Karpas-422 (cell line): ENCODE measurements around the gene PARL. TPM values are rescaled to one million over a fixed set of nuclear protein-coding genes. Genes with fewer than 3 reads are reported as not detected.

Experiments
- DNase-seq: peaks from one replicate; pipeline ENCODE4 v3.0.0-alpha.2; 2015
- H2AFZ ChIP-seq: fragments of 200-600 bp; sonication (generic); 2 replicates; pipeline ENCODE4 v1.6.1; 2014; ENCODE audit warnings: antibody characterized with exemption, low read length, mixed read lengths
- H3K27ac ChIP-seq: fragments of 200-600 bp; sonication (generic); 2 replicates; pipeline ENCODE4 v1.5.1; 2014; ENCODE audit warnings: mild to moderate bottlenecking, low read length, moderate library complexity
- H3K27me3 ChIP-seq: fragments of 200-600 bp; sonication (generic); 2 replicates; pipeline ENCODE4 v1.6.1; 2014; ENCODE audit warnings: low read length, mixed read lengths
- H3K36me3 ChIP-seq: fragments of 200-600 bp; sonication (generic); 2 replicates; pipeline ENCODE4 v1.6.1; 2014; ENCODE audit warnings: low read length, mixed read lengths; ENCODE audit not compliant: insufficient read depth
- H3K4me1 ChIP-seq: fragments of 200-600 bp; sonication (generic); 2 replicates; pipeline ENCODE4 v1.6.1; 2014; ENCODE audit warnings: mild to moderate bottlenecking, low read length, mixed read lengths
- H3K4me2 ChIP-seq: fragments of 200-600 bp; sonication (generic); 2 replicates; pipeline ENCODE4 v1.6.1; 2014; ENCODE audit warnings: low read length, low read depth, mild to moderate bottlenecking; ENCODE audit not compliant: poor library complexity, severe bottlenecking
- H3K4me3 ChIP-seq: fragments of 200-600 bp; sonication (generic); 2 replicates; pipeline ENCODE4 v1.5.1; 2014; ENCODE audit warnings: mild to moderate bottlenecking, antibody characterized with exemption, low read length, mixed read lengths
- H3K79me2 ChIP-seq: fragments of 200-600 bp; sonication (generic); 2 replicates; pipeline ENCODE4 v1.6.1; 2014; ENCODE audit warnings: mild to moderate bottlenecking, low read length, mixed read lengths
- H3K9ac ChIP-seq: fragments of 200-600 bp; sonication (generic); 2 replicates; pipeline ENCODE4 v1.6.0; 2014; ENCODE audit warnings: low read length
- H3K9me2 ChIP-seq: fragments of 200-600 bp; sonication (generic), shearing (Covaris generic); replicated peaks from 2 replicates; pipeline ENCODE4 v1.6.0; 2014; ENCODE audit warnings: mild to moderate bottlenecking, low read length, moderate library complexity; ENCODE audit not compliant: insufficient read depth
- H3K9me3 ChIP-seq: fragments of 300-700, 200-600 bp; sonication (generic); 2 replicates; pipeline ENCODE4 v1.6.1; 2014; ENCODE audit warnings: low read length, mixed read lengths
- H4K20me1 ChIP-seq: fragments of 200-600 bp; sonication (generic); 2 replicates; pipeline ENCODE4 v1.6.1; 2014; ENCODE audit warnings: mild to moderate bottlenecking, antibody characterized with exemption, low read length, low read depth; ENCODE audit not compliant: insufficient read depth
- total RNA-seq: library from RNA; depleted of rRNA; stranded (reverse); fragments of >200 nt; shearing (Covaris generic); gene quantifications from 2 replicates; pipeline ENCODE4 v1.2.3, GENCODE V29; 2014; ENCODE audit warnings: low replicate concordance

PARL gene
- total RNA-seq, 1 experiment from 2014 or later = 48.8 TPM

- no peaks in the 10 kb centered on the region for H3K27me3 ChIP-seq
- no peaks in the 10 kb centered on the region for H3K9me2 ChIP-seq
- H3K27ac ChIP-seq = no peak overlapping the region
- no peak overlapping the region for H3K9ac ChIP-seq
- peaks cover 14% of the 10 kb centered on the region; the same call in 1 of the 2 replicates for H3K36me3 ChIP-seq
- no peak for DNase-seq
- H3K9me3 ChIP-seq = no peaks in the 10 kb centered on the region
- peaks cover 26% of the 10 kb centered on the region; the same call in 1 of the 2 replicates for H4K20me1 ChIP-seq
- no peak overlapping the region for H2AFZ ChIP-seq
- no peak overlapping the region for H3K4me3 ChIP-seq
- H3K4me2 ChIP-seq = no peak overlapping the region
- peaks cover 71% of the 10 kb centered on the region for H3K79me2 ChIP-seq
- peaks cover 2% of the 10 kb centered on the region; the same call in 1 of the 2 replicates for H3K4me1 ChIP-seq
These were observed 15.9 kb downstream of the PARL start for GRCh38 chr3:183868796-183869195.

DNA sequence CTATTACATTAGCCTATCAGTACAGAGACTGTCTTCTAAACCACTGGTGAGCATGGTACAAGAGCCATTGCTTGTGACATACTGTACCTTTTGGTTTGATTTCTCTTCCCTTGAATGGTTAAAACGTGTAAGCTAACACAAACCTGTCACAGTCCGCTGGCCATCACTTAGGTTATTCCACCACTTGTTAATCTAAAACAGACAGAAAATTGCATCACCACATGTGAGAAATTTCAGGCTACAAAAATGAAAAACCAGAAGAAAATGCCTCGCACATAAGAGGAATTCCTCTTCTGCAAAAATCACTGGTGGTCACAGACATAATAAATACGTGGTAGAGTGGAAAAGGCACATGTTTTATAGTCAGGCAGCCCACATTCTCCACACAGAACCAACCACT, 22.1 kb downstream of the PARL start:
- Histone ChIP-seq H3K9me3 (no peaks in the 10 kb centered on the region), H3K4me1 (no peaks in the 10 kb centered on the region), H3K9me2 (no peaks in the 10 kb centered on the region), H3K4me2 (no peak overlapping the region), H4K20me1 (no peaks in the 10 kb centered on the region), H3K79me2 (peaks cover 31% of the 10 kb centered on the region), H2AFZ (no peak overlapping the region), H3K36me3 (peaks cover 55% of the 10 kb centered on the region; the same call in 1 of the 2 replicates), H3K4me3 (no peak overlapping the region), H3K9ac (no peak overlapping the region), H3K27me3 (no peaks in the 10 kb centered on the region), H3K27ac (no peak overlapping the region)
- no peak for DNase-seq

DNA sequence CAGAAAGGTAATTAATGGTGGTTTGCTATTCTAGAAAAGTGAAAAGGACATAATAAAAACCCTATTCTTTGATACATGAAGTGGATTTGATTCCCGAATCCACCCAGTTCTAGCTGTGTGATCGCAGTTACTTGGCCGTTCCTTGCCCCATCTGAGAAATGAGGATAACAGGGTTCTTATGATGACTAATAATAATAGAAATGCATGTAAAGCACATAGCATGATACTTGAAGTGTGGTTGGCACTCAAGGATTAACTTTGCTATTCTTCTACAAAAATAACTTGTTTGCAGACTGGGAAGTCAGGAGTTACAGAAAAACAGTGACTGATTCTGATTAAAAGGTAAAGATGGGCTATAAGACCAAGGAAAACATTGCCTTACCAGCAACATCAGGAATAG, 26.8 kb downstream of the PARL start:
- no peak overlapping the region for H3K4me3 ChIP-seq
- H3K4me1 ChIP-seq = no peaks in the 10 kb centered on the region
- no peaks in the 10 kb centered on the region for H3K27me3 ChIP-seq
- H3K27ac ChIP-seq = no peak overlapping the region
- no peaks in the 10 kb centered on the region for H3K9me3 ChIP-seq
- no peak overlapping the region for H2AFZ ChIP-seq
- 0 out of 2 replicates have a peak, but pooled peaks cover 3% of the 10 kb centered on the region for H3K9me2 ChIP-seq
- H3K79me2 ChIP-seq = peaks cover 32% of the 10 kb centered on the region
- no peak overlapping the region for H3K9ac ChIP-seq
- no peak overlapping the region for H3K4me2 ChIP-seq
- DNase-seq = no peak
- no peaks in the 10 kb centered on the region for H4K20me1 ChIP-seq
- H3K36me3 ChIP-seq = peaks cover 57% of the 10 kb centered on the region; the same call in 1 of the 2 replicates

DNA sequence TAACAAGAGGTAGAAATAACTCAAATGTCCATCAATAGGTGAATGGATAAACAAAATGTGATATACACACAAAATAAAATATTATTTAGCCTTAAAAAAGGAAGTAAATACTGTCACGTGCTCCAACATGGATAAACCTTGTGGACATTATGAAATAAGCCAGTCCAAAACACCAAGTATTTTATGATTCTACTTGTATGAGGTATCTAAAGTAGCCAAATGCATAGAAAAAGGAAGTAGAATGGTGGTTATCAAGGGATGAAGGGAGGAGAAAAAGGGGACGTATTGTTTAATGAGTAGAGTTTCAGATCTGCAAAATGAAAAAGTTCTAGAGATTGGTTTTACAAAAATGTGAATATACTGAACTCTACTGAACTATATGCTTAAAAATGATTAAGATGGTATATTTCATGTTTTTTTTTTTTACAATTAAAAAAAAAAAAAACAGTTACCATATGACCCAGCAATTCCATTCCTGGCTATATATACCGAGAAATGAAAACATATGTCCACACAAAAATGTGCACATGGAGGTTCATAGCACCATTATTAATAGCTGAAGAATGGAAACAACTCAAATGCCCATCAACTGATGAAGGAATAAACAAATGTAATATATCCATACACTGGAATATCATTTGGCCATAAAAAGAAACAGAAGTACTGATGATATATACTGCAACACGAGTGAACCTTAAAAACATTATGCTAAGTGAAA, 30.2 kb downstream of the PARL start:
- H2AFZ ChIP-seq = no peak overlapping the region
- 0 out of 2 replicates have a peak, but pooled peaks cover 3% of the 10 kb centered on the region for H3K9me2 ChIP-seq
- no peak overlapping the region for H3K27ac ChIP-seq
- DNase-seq = no peak
- peaks cover 43% of the 10 kb centered on the region for H3K79me2 ChIP-seq
- peaks cover 50% of the 10 kb centered on the region for H3K36me3 ChIP-seq
- no peaks in the 10 kb centered on the region for H3K9me3 ChIP-seq
- no peaks in the 10 kb centered on the region for H3K4me1 ChIP-seq
- no peak overlapping the region for H3K4me2 ChIP-seq
- no peak overlapping the region for H3K9ac ChIP-seq
- H3K4me3 ChIP-seq = no peak overlapping the region
- no peaks in the 10 kb centered on the region for H4K20me1 ChIP-seq
- H3K27me3 ChIP-seq = no peaks in the 10 kb centered on the region

GRCh38 chr3:183845608-183846288, 38.9 kb downstream of the PARL start:
- Histone ChIP-seq H4K20me1 (no peaks in the 10 kb centered on the region), H3K9me3 (no peaks in the 10 kb centered on the region), H3K79me2 (peaks cover 36% of the 10 kb centered on the region), H3K4me2 (no peak overlapping the region), H3K9ac (no peak overlapping the region), H3K27me3 (no peaks in the 10 kb centered on the region), H3K36me3 (peaks cover 64% of the 10 kb centered on the region; the same call in 1 of the 2 replicates), H2AFZ (no peak overlapping the region), H3K9me2 (no peaks in the 10 kb centered on the region), H3K4me1 (no peaks in the 10 kb centered on the region), H3K27ac (no peak overlapping the region), H3K4me3 (no peak overlapping the region)
- no peak for DNase-seq

- DNase-seq = no peak
- H3K4me2 ChIP-seq = no peak overlapping the region
- no peak overlapping the region for H3K9ac ChIP-seq
- H3K27me3 ChIP-seq = no peaks in the 10 kb centered on the region
- no peak overlapping the region for H2AFZ ChIP-seq
- no peaks in the 10 kb centered on the region for H3K9me2 ChIP-seq
- peaks cover 62% of the 10 kb centered on the region for H3K36me3 ChIP-seq
- peaks cover 30% of the 10 kb centered on the region for H3K79me2 ChIP-seq
- H3K4me1 ChIP-seq = no peaks in the 10 kb centered on the region
- H3K9me3 ChIP-seq = no peaks in the 10 kb centered on the region
- H3K27ac ChIP-seq = no peak overlapping the region
- no peak overlapping the region for H3K4me3 ChIP-seq
- H4K20me1 ChIP-seq = no peaks in the 10 kb centered on the region
These were observed 39.6 kb downstream of the PARL start for GRCh38 chr3:183845090-183845489.

- H4K20me1 ChIP-seq = no peaks in the 10 kb centered on the region
These were observed 40.1 kb downstream of the PARL start for GRCh38 chr3:183844606-183845005.

GRCh38 chr3:183839751-183840150, 44.9 kb downstream of the PARL start:
- Histone ChIP-seq H3K4me2 (no peak overlapping the region), H3K79me2 (peaks cover 26% of the 10 kb centered on the region), H3K27me3 (no peaks in the 10 kb centered on the region), H4K20me1 (no peaks in the 10 kb centered on the region), H3K9me3 (no peaks in the 10 kb centered on the region), H3K4me3 (no peak overlapping the region), H3K9ac (no peak overlapping the region), H3K27ac (no peak overlapping the region), H3K36me3 (peaks cover 48% of the 10 kb centered on the region), H3K9me2 (no peaks in the 10 kb centered on the region), H2AFZ (no peak overlapping the region), H3K4me1 (peaks cover 3% of the 10 kb centered on the region)
- DNase-seq = no peak

More at GRCh38 chr3:183844606-183845005, 40.1 kb downstream of the PARL start:
- Histone ChIP-seq H2AFZ (no peak overlapping the region), H3K9me2 (no peaks in the 10 kb centered on the region), H3K36me3 (peaks cover 62% of the 10 kb centered on the region), H3K27ac (no peak overlapping the region), H3K4me1 (no peaks in the 10 kb centered on the region), H3K4me3 (no peak overlapping the region), H3K4me2 (no peak overlapping the region), H3K9me3 (no peaks in the 10 kb centered on the region), H3K27me3 (no peaks in the 10 kb centered on the region), H3K79me2 (peaks cover 30% of the 10 kb centered on the region), H3K9ac (no peak overlapping the region)
- no peak for DNase-seq
